WI38 (cell line): ENCODE data around the gene IQGAP3.
"Not testable (repeated sequence)": the region's sequence is repeated elsewhere in the genome, so short reads cannot be mapped to it uniquely, and the experiment has no call there.

Experiments
- H3K4me3 ChIP-seq: 2 replicates; pipeline ENCODE4 v1.5.1; 2011; ENCODE audit warnings: low read depth, mild to moderate bottlenecking, control low read depth, low read length
- CTCF ChIP-seq: IDR thresholded peaks from 2 replicates; pipeline ENCODE4 v1.5.1; 2012; ENCODE audit warnings: low read depth, mild to moderate bottlenecking, control low read depth, low read length

The IQGAP3 gene

GRCh38 chr1:156553860-156554485 lies 18.4 kb downstream of the IQGAP3 start:
- H3K4me3 ChIP-seq = no peak overlapping the region
- no peak for TF ChIP-seq CTCF

GRCh38 chr1:156552937-156553336 lies 19.4 kb downstream of the IQGAP3 start:
- not testable (repeated sequence) for H3K4me3 ChIP-seq

- H3K4me3 ChIP-seq = no peak overlapping the region
- no peak for TF ChIP-seq CTCF
Measured at GRCh38 chr1:156552518-156552917, 19.8 kb downstream of the IQGAP3 start.

GRCh38 chr1:156551869-156552268 lies 20.5 kb downstream of the IQGAP3 start:
- TF ChIP-seq CTCF = no peak
- no peak overlapping the region for H3K4me3 ChIP-seq

- no peak overlapping the region for H3K4me3 ChIP-seq
- no peak for TF ChIP-seq CTCF
Measured at GRCh38 chr1:156551066-156551643, 21.2 kb downstream of the IQGAP3 start.

GRCh38 chr1:156550346-156550745 lies 22.0 kb downstream of the IQGAP3 start:
- no peak overlapping the region for H3K4me3 ChIP-seq
- TF ChIP-seq CTCF = no peak

- no peak overlapping the region for H3K4me3 ChIP-seq
- TF ChIP-seq CTCF = no peak
Measured at GRCh38 chr1:156549831-156550230, 22.5 kb downstream of the IQGAP3 start.

GRCh38 chr1:156549390-156549789 lies 23.0 kb downstream of the IQGAP3 start:
- H3K4me3 ChIP-seq = no peak overlapping the region
- TF ChIP-seq CTCF = no peak
